Esophagus squamous epithelium (tissue), 5 donors: Measurements from ENCODE around the gene TRABD2B. TPM values are rescaled to one million over a fixed set of nuclear protein-coding genes. Genes with fewer than 3 reads are reported as not detected.
A peak's percentile ranks its signal among the peaks of the same experiment; 100 is the strongest.

Source experiments
- DNase-seq: peaks from one replicate; lab custom pipeline; 2025; lab: John Stamatoyannopoulos, UW
- H3K27ac ChIP-seq, 4 donors: fragments of 200-600 bp; sonication (generic); one replicate each; pipeline ENCODE4 v1.5.1; 2016 to 2019; ENCODE audit warnings: mild to moderate bottlenecking in 1 of 4
- H3K27me3 ChIP-seq, 4 donors: fragments of 200-600 bp; sonication (generic); 1 replicate in 3 of 4; 2 replicates in 1 of 4; pipeline versions ENCODE4 v1.5.1 to v1.6.0; 2017 to 2021; ENCODE audit warnings: antibody characterized with exemption in 1 of 4
- H3K36me3 ChIP-seq, 3 donors: fragments of 200-600 bp; sonication (generic); one replicate each; pipeline ENCODE4 v1.5.1; 2016 to 2019
- H3K4me1 ChIP-seq, 3 donors: fragments of 200-600 bp; sonication (generic); one replicate each; pipeline ENCODE4 v1.5.1; 2017 to 2019
- H3K4me3 ChIP-seq, 4 donors: fragments of 200-600 bp; sonication (generic); 1 replicate in 3 of 4; 2 replicates in 1 of 4; pipeline ENCODE4 v1.5.1; 2016 to 2019; ENCODE audit warnings: mild to moderate bottlenecking in 2 of 4, moderate library complexity in 1 of 4
- H3K9me3 ChIP-seq, 3 donors: fragments of 200-600 bp; sonication (generic); one replicate each; pipeline ENCODE4 v1.5.1; 2016 to 2019
- CTCF ChIP-seq, 6 experiments: fragments of 450-650 bp in 4 of 6; fragments of 200-600 bp in 2 of 6; sonication (generic) in 2 of 6; IDR thresholded peaks; one replicate each; pipeline ENCODE4 v1.5.1; 2016 to 2019; ENCODE audit warnings: antibody characterized with exemption in 6 of 6, mild to moderate bottlenecking in 4 of 6, moderate library complexity in 4 of 6
- POLR2A ChIP-seq, 4 donors: fragments of 450-650 bp; IDR thresholded peaks; one replicate each; pipeline ENCODE4 v1.6.1; 2017; ENCODE audit warnings: antibody characterized with exemption in 4 of 4, mild to moderate bottlenecking in 4 of 4, moderate library complexity in 3 of 4
- WGBS, 2 donors: methylation state at CpG; one replicate each; pipeline ENCODE4 v1.1.5; 2018; 5-methylcytosine and 5-hydroxymethylcytosine counted together
- intact Hi-C: fragments of 100-400 bp; cut with DNase I; formaldehyde crosslinking; loops from one replicate; pipeline ENCODE4 v1.15.0; 2022
- total RNA-seq, 4 donors: library from RNA; depleted of rRNA; stranded (reverse); fragments of >200 nt; gene quantifications; one replicate each; pipeline ENCODE4 v1.1.0, GENCODE V29; 2016
- donor health status: DM: yes; HTN: yes; CAD: no.

Gene TRABD2B
- total RNA-seq, 4 donors from 2014 or later, result 0.26 to 1.7 (median 0.50) TPM

- no peak for DNase-seq
- Histone ChIP-seq H3K27ac (no peak overlapping the region), H3K4me3 (no peak overlapping the region), H3K36me3 (no peaks in the 10 kb centered on the region), H3K9me3 (no peaks in the 10 kb centered on the region), H3K27me3 (no peaks in the 10 kb centered on the region), H3K4me1 (peaks cover 10 to 31% (median 22%) of the 10 kb centered on the region in 3 donors)
- WGBS, 2 donors, result 82 to 88% methylated on average over 2 to 8 of the region's 8 CpGs
- intact Hi-C loops, result no loop called here
- TF ChIP-seq CTCF (IDR thresholded peaks at IDR 0.05) (no peak), POLR2A (IDR thresholded peaks at IDR 0.05) (no peak)
These were observed 240.8 kb downstream of the TRABD2B start for GRCh38 chr1:47756411-47756810.

- 50 to 60% methylated on average over 3 of the region's 4 CpGs for WGBS, 2 donors
- DNase-seq, result no peak
These were observed 241.2 kb downstream of the TRABD2B start for GRCh38 chr1:47756006-47756405.

GRCh38 chr1:47755101-47755990, 241.8 kb downstream of the TRABD2B start:
- no peak for DNase-seq
- TF ChIP-seq POLR2A (IDR thresholded peaks at IDR 0.05) (no peak), CTCF (IDR thresholded peaks at IDR 0.05) (peak in 5 of 6 experiments; percentile 35 to 58 (median 36))
- Histone ChIP-seq H3K4me1 (peaks cover 10 to 41% (median 24%) of the 10 kb centered on the region in 3 donors), H3K27me3 (no peaks in the 10 kb centered on the region), H3K27ac (no peak overlapping the region), H3K36me3 (no peaks in the 10 kb centered on the region), H3K9me3 (no peaks in the 10 kb centered on the region), H3K4me3 (no peak overlapping the region)
- WGBS, 2 donors, result 88 to 100% methylated on average over 1 to 4 of the region's 8 CpGs
- intact Hi-C loops, result no loop called here

More at GRCh38 chr1:47756006-47756405, 241.2 kb downstream of the TRABD2B start:
- Histone ChIP-seq H3K36me3 (no peaks in the 10 kb centered on the region), H3K4me3 (no peak overlapping the region), H3K9me3 (no peaks in the 10 kb centered on the region), H3K27me3 (no peaks in the 10 kb centered on the region), H3K27ac (no peak overlapping the region), H3K4me1 (peaks cover 10 to 35% (median 24%) of the 10 kb centered on the region in 3 donors)
- intact Hi-C loops, result no loop called here
- TF ChIP-seq CTCF (IDR thresholded peaks at IDR 0.05) (no peak), POLR2A (IDR thresholded peaks at IDR 0.05) (no peak)

- H3K27ac ChIP-seq, result no peak overlapping the region
- H3K27me3 ChIP-seq, result no peaks in the 10 kb centered on the region
- H3K9me3 ChIP-seq, result no peaks in the 10 kb centered on the region
- intact Hi-C loops, result no loop called here
- H3K4me3 ChIP-seq, result no peak overlapping the region
- 84 to 85% methylated on average over 6 of the region's 6 CpGs for WGBS, 2 donors
- H3K4me1 ChIP-seq, result peaks cover 10 to 43% (median 24%) of the 10 kb centered on the region in 3 donors
- TF ChIP-seq POLR2A (IDR thresholded peaks at IDR 0.05), result no peak
- no peak for TF ChIP-seq CTCF (IDR thresholded peaks at IDR 0.05)
- no peak for DNase-seq
- no peaks in the 10 kb centered on the region for H3K36me3 ChIP-seq
These were observed 243.0 kb downstream of the TRABD2B start for GRCh38 chr1:47754221-47754620.

- intact Hi-C loops, result no loop called here
- Histone ChIP-seq H3K9me3 (no peaks in the 10 kb centered on the region), H3K36me3 (no peaks in the 10 kb centered on the region), H3K4me1 (peaks cover 10 to 43% (median 24%) of the 10 kb centered on the region in 3 donors), H3K4me3 (no peak overlapping the region), H3K27ac (no peak overlapping the region), H3K27me3 (no peaks in the 10 kb centered on the region)
- DNase-seq, result no peak
- 48 to 60% methylated on average over 1 of the region's 1 CpG for WGBS, 2 donors
- TF ChIP-seq CTCF (IDR thresholded peaks at IDR 0.05), result no peak
- TF ChIP-seq POLR2A (IDR thresholded peaks at IDR 0.05), result no peak
These were observed 243.4 kb downstream of the TRABD2B start for GRCh38 chr1:47753808-47754207.
